ENCODE results near the gene SDF2L1.
A peak's percentile ranks its signal among the peaks of the same experiment; 100 is the strongest.
"Not testable (repeated sequence)": the region's sequence is repeated elsewhere in the genome, so short reads cannot be mapped to it uniquely, and the experiment has no call there.

SDF2L1 gene

GRCh38 chr22:21643533-21644357 lies 1.6 kb downstream of the SDF2L1 start:
- in situ Hi-C loops (cut with MboI; ENCODE audit: low pct_unique_long_range_greater_than_20kb, low sequenced_read_pairs, unreplicated experiment), result no loop called here
- TF ChIP-seq CTCF (IDR thresholded peaks at IDR 0.05; ENCODE audit: extremely low read depth, insufficient read depth, missing control alignments), result peak; percentile 33
- DNase-seq (ENCODE audit: low spot score), result no peak

GRCh38 chr22:21645513-21645912 lies 3.4 kb downstream of the SDF2L1 start:
- DNase-seq (ENCODE audit: low spot score); in situ Hi-C loops (cut with MboI; ENCODE audit: low pct_unique_long_range_greater_than_20kb, low sequenced_read_pairs, unreplicated experiment): not testable (repeated sequence)

GRCh38 chr22:21646608-21647590 lies 4.8 kb downstream of the SDF2L1 start:
- peak; percentile 79 for DNase-seq (ENCODE audit: low spot score)
- TF ChIP-seq CTCF (IDR thresholded peaks at IDR 0.05; ENCODE audit: extremely low read depth, insufficient read depth, missing control alignments), result peak; percentile 86
- in situ Hi-C loops (cut with MboI; ENCODE audit: low pct_unique_long_range_greater_than_20kb, low sequenced_read_pairs, unreplicated experiment), result no loop called here

GRCh38 chr22:21650280-21650679 lies 8.2 kb downstream of the SDF2L1 start:
- in situ Hi-C loops (cut with MboI; ENCODE audit: low pct_unique_long_range_greater_than_20kb, low sequenced_read_pairs, unreplicated experiment), result no loop called here
- no peak for DNase-seq (ENCODE audit: low spot score)
- no peak for TF ChIP-seq CTCF (IDR thresholded peaks at IDR 0.05; ENCODE audit: extremely low read depth, insufficient read depth, missing control alignments)

- no peak for TF ChIP-seq CTCF (IDR thresholded peaks at IDR 0.05; ENCODE audit: extremely low read depth, insufficient read depth, missing control alignments)
- no peak for DNase-seq (ENCODE audit: low spot score)
- in situ Hi-C loops (cut with MboI; ENCODE audit: low pct_unique_long_range_greater_than_20kb, low sequenced_read_pairs, unreplicated experiment), result no loop called here
Observed at GRCh38 chr22:21650823-21651520, 8.9 kb downstream of the SDF2L1 start.

- in situ Hi-C loops (cut with MboI; ENCODE audit: low pct_unique_long_range_greater_than_20kb, low sequenced_read_pairs, unreplicated experiment), result no loop called here
- peak; percentile 46 for DNase-seq (ENCODE audit: low spot score)
- TF ChIP-seq CTCF (IDR thresholded peaks at IDR 0.05; ENCODE audit: extremely low read depth, insufficient read depth, missing control alignments), result no peak
Observed at GRCh38 chr22:21651521-21652009, 9.5 kb downstream of the SDF2L1 start.

All from GM13977 (cell line).